HEK293 (cell line): ENCODE measurements around the gene ZBBX.

ENCODE experiments used
- CTCF ChIP-seq: fragments of 450-650 bp; formaldehyde crosslinking; IDR thresholded peaks from 2 replicates; pipeline ENCODE4 v1.5.1; 2016; ENCODE audit warnings: missing biosample characterization, missing genetic modification characterization
- EGR2 ChIP-seq: fragments of 450-650 bp; formaldehyde crosslinking; IDR thresholded peaks from 2 replicates; pipeline ENCODE4 v1.5.1; 2016; ENCODE audit warnings: low read depth, missing biosample characterization, missing genetic modification characterization
- SCRT1 ChIP-seq: fragments of 450-650 bp; formaldehyde crosslinking; IDR thresholded peaks from 2 replicates; pipeline ENCODE4 v1.5.1; 2016; ENCODE audit warnings: missing biosample characterization, missing genetic modification characterization, borderline replicate concordance
- ZBTB21 ChIP-seq: fragments of 450-650 bp; formaldehyde crosslinking; IDR thresholded peaks from 2 replicates; pipeline ENCODE4 v1.5.1; 2017; ENCODE audit warnings: missing biosample characterization, missing genetic modification characterization
- ZBTB8A ChIP-seq: fragments of 450-650 bp; formaldehyde crosslinking; IDR thresholded peaks from 2 replicates; pipeline ENCODE4 v1.5.1; 2016; ENCODE audit warnings: missing biosample characterization, missing genetic modification characterization
- ZFP3 ChIP-seq: fragments of 450-650 bp; formaldehyde crosslinking; IDR thresholded peaks from 2 replicates; pipeline ENCODE4 v1.5.1; 2016; ENCODE audit warnings: low read depth, missing biosample characterization, missing genetic modification characterization
- ZNF155 ChIP-seq: fragments of 450-650 bp; formaldehyde crosslinking; IDR thresholded peaks from 2 replicates; pipeline ENCODE4 v1.5.1; 2016; ENCODE audit warnings: missing biosample characterization, missing genetic modification characterization
- ZNF184 ChIP-seq: fragments of 450-650 bp; IDR thresholded peaks from 2 replicates; pipeline ENCODE4 v1.5.1; 2018; ENCODE audit warnings: missing biosample characterization, mild to moderate bottlenecking, missing genetic modification characterization
- ZNF354C ChIP-seq: fragments of 450-650 bp; formaldehyde crosslinking; IDR thresholded peaks from 2 replicates; pipeline ENCODE4 v1.5.1; 2016; ENCODE audit warnings: missing biosample characterization, missing genetic modification characterization, low read depth, borderline replicate concordance
- TF ChIP-seq, protein P1 (sequence below): fragments of 450-650 bp; formaldehyde crosslinking; IDR thresholded peaks from 2 replicates; pipeline ENCODE4; 2016; ENCODE audit warnings: missing biosample characterization, missing genetic modification characterization

GRCh38 chr3:167305340-167305890, 74.7 kb downstream of the ZBBX start:
- TF ChIP-seq ZNF354C (tag by site-specific recombination) = no peak
- TF ChIP-seq, protein P1, sequence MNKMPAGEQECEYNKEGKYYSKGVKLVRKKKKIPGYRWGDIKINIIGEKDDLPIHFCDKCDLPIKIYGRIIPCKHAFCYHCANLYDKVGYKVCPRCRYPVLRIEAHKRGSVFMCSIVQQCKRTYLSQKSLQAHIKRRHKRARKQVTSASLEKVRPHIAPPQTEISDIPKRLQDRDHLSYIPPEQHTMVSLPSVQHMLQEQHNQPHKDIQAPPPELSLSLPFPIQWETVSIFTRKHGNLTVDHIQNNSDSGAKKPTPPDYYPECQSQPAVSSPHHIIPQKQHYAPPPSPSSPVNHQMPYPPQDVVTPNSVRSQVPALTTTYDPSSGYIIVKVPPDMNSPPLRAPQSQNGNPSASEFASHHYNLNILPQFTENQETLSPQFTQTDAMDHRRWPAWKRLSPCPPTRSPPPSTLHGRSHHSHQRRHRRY (tag by site-specific recombination) = no peak
- no peak for TF ChIP-seq EGR2 (tag by site-specific recombination)
- TF ChIP-seq CTCF (tag by site-specific recombination) = no peak
- TF ChIP-seq ZNF155 (tag by site-specific recombination) = no peak
- no peak for TF ChIP-seq ZBTB21 (tag by site-specific recombination)
- TF ChIP-seq ZNF184 (tag by site-specific recombination) = no peak
- TF ChIP-seq ZBTB8A (tag by site-specific recombination) = no peak
- TF ChIP-seq ZFP3 (tag by site-specific recombination) = no peak
- no peak for TF ChIP-seq SCRT1 (tag by site-specific recombination)
